CD4-positive, CD25-positive, alpha-beta regulatory T cell (primary cell): Measurements from ENCODE around the gene H6PD. TPM values are rescaled to one million over a fixed set of nuclear protein-coding genes. Genes with fewer than 3 reads are reported as not detected.
A peak's percentile ranks its signal among the peaks of the same experiment; 100 is the strongest.
"Not testable (repeated sequence)": the region's sequence is repeated elsewhere in the genome, so short reads cannot be mapped to it uniquely, and the experiment has no call there.

Experiments
- ATAC-seq, 2 donors: fragments of 150-1000 bp; cut with Tn5 transposase; one replicate each; pipeline ENCODE4 v1.10.0; 2021; ENCODE audit warnings: low read depth in 2 of 2, moderate number of reproducible peaks in 2 of 2, moderate library complexity in 1 of 2
- DNase-seq, 3 donors: peaks; one replicate each; pipeline versions ENCODE4 v3.0.0 to v3.0.0-alpha.2; 2012 to 2022; ENCODE audit warnings: mixed read lengths in 1 of 3
- H3K27ac ChIP-seq: one replicate; pipeline ENCODE4 v1.7.0; 2013; ENCODE audit warnings: mild to moderate bottlenecking, low read length; ENCODE audit not compliant: insufficient read depth, poor library complexity, severe bottlenecking
- H3K27me3 ChIP-seq: one replicate; pipeline ENCODE4 v1.7.0; 2013; ENCODE audit warnings: low read length; ENCODE audit not compliant: control insufficient read depth, insufficient read depth
- H3K36me3 ChIP-seq: one replicate; pipeline ENCODE4 v1.7.0; 2013; ENCODE audit warnings: mild to moderate bottlenecking, low read length, moderate library complexity; ENCODE audit not compliant: control insufficient read depth, insufficient read depth
- H3K4me1 ChIP-seq: 2 replicates; pipeline ENCODE4 v1.7.0; 2013; ENCODE audit warnings: mild to moderate bottlenecking, low read length; ENCODE audit not compliant: insufficient read depth, control insufficient read depth, poor library complexity, severe bottlenecking
- H3K4me3 ChIP-seq: one replicate; pipeline ENCODE4 v1.7.0; 2013; ENCODE audit warnings: low read depth, mild to moderate bottlenecking, low read length, moderate library complexity
- H3K9me3 ChIP-seq, 2 experiments: 1 replicate in 1 of 2; 2 replicates in 1 of 2; pipeline ENCODE4 v1.7.0; 2013; ENCODE audit warnings: low read length in 2 of 2, mild to moderate bottlenecking in 1 of 2, moderate library complexity in 1 of 2; ENCODE audit not compliant: control insufficient read depth in 2 of 2
- H3K27ac Mint-ChIP-seq, 3 donors: one replicate each; pipeline ENCODE4 v1.8.0; 2020 to 2022; ENCODE audit warnings: mild to moderate bottlenecking in 3 of 3, mixed read lengths in 3 of 3, moderate library complexity in 2 of 3
- H3K27me3 Mint-ChIP-seq: one replicate; pipeline ENCODE4 v1.8.0; 2022; ENCODE audit warnings: mild to moderate bottlenecking, mixed read lengths
- H3K36me3 Mint-ChIP-seq: one replicate; pipeline ENCODE4 v1.8.0; 2020; ENCODE audit warnings: mixed read lengths
- H3K4me1 Mint-ChIP-seq, 4 donors: one replicate each; pipeline ENCODE4 v1.8.0; 2020 to 2022; ENCODE audit warnings: mixed read lengths in 4 of 4, mild to moderate bottlenecking in 1 of 4
- H3K4me3 Mint-ChIP-seq, 4 donors: one replicate each; pipeline ENCODE4 v1.8.0; 2020 to 2022; ENCODE audit warnings: mild to moderate bottlenecking in 4 of 4, mixed read lengths in 4 of 4, moderate library complexity in 3 of 4
- H3K9me3 Mint-ChIP-seq, 7 donors: one replicate each; pipeline ENCODE4 v1.8.0; 2020 to 2022; ENCODE audit warnings: mixed read lengths in 7 of 7, mild to moderate bottlenecking in 3 of 7, moderate library complexity in 2 of 7
- polyA plus RNA-seq, 4 donors: library from polyadenylated mRNA; unstranded; fragments of 300-500 nt; fragmentation: Illumina TruSeq; gene quantifications; one replicate each; pipeline ENCODE4 v1.2.3, GENCODE V29; 2021
- total RNA-seq: library from RNA; stranded (reverse); gene quantifications from one replicate; pipeline ENCODE4 v1.2.3, GENCODE V29; 2022

The H6PD gene
- total and polyA plus RNA-seq, 5 donors from 2014 or later = 7.8 to 19.4 (median 8.9) TPM

DNA sequence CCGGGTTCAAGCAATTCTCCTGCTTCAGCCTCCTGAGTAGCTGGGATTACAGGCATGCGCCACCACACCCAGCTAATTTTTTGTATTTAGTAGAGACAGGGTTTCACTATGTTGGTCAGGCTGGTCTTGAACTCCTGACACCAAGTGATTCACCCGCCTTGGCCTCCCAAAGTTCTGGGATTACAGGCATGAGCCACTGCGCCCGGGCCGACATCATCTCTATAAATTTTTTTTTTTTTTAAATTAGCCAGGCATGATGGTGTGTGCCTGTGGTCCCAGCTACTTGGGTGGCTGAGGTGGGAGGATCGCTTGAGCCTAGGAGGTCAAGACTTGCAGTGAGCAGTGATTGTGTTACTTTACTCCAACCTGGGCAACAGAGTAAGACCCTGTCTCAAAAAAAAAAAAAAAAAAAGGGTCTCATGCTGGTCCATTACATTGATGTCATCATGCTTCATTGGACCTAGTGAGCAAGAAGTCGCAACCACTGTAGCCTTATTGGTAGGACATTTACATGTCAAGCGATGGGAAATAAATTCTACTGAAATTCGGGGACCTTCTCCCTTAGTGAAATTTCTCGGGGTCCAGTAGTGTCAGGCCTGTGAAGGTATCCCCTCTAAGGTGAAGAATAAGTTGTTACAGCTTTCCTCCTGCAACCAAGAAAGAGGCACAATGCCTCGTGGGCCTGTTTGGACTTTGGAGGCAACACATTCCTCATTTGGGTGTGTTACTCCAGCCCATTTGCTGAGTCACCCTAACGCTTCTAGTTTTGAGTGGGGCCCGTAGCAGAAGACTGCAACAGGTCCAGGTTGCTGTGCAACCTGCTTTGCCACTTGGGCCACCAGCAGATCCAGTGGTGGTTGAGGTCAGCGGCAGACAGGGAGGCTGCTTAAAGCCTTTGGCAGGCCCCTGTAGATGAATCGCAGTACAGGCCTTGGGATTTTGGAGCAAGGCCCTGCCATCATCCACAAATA, 65.3 kb downstream of the H6PD start:
- not testable (repeated sequence) for H3K27me3 ChIP-seq, H3K36me3 ChIP-seq, H3K27me3 Mint-ChIP-seq, H3K27ac ChIP-seq, H3K27ac Mint-ChIP-seq, H3K9me3 Mint-ChIP-seq, H3K36me3 Mint-ChIP-seq, DNase-seq, ATAC-seq, H3K4me3 ChIP-seq, H3K9me3 ChIP-seq
- Mint-ChIP-seq H3K4me1 (peaks cover 9 to 54% (median 38%) of the 10 kb centered on the region in 4 donors), H3K4me3 (peak overlapping the region in 1 of 4 donors; percentile 20)
- H3K4me1 ChIP-seq = peaks cover 17% of the 10 kb centered on the region

GRCh38 chr1:9300573-9300972, 66.0 kb downstream of the H6PD start:
- H3K4me3 Mint-ChIP-seq = peak overlapping the region in 1 of 4 donors; percentile 20
- no peak for ATAC-seq
- Histone ChIP-seq H3K27ac (no peak overlapping the region), H3K27me3 (no peaks in the 10 kb centered on the region), H3K36me3 (peaks cover 7% of the 10 kb centered on the region), H3K4me1 (peaks cover 10% of the 10 kb centered on the region), H3K9me3 (no peaks in the 10 kb centered on the region), H3K4me3 (no peak overlapping the region)
- no peak overlapping the region for H3K27ac Mint-ChIP-seq
- no peaks in the 10 kb centered on the region for H3K9me3 Mint-ChIP-seq
- H3K27me3 Mint-ChIP-seq = no peaks in the 10 kb centered on the region
- H3K36me3 Mint-ChIP-seq = peaks cover 9% of the 10 kb centered on the region
- H3K4me1 Mint-ChIP-seq = peaks cover 9 to 58% (median 38%) of the 10 kb centered on the region in 4 donors
- DNase-seq = no peak

DNA sequence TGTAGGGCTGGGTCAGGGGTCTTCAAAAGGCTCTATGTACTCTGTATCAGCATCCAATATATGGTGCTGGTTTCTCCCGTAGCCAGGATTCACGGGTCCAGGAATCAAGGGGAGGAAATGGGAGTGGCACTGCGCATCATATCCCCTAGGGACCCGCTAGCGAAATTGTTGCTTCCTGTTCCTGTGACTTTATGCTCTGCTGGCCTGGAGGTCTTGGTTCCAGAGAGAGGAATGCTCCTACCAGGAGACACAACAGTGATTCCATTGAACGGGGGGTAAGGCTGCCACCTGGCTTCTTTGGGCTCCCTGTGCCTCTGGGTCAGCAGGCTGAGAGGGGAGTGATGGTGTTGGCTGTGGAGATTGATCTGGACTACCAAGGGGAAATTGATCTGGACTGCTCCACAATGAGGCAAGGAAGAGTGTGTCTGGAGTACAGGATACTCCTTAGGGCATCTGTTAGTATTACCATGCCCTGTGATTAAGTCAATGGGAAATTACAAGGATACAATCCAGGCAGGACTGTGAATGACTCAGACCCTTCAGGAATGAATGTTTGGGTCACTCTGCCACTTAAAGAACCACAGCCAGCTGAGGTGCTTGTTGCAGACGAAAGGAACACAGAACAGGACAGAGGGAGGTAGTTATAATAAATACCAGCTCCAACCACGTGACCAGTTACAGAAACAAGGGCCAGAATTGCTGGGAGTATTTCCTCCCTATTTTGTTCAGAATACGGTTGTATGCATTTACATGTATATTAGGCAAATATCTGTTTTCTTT, 68.4 kb downstream of the H6PD start:
- ATAC-seq (no peak), DNase-seq (no peak)
- Histone ChIP-seq H3K27me3 (no peaks in the 10 kb centered on the region), H3K4me3 (no peak overlapping the region), H3K27ac (no peak overlapping the region), H3K36me3 (peaks cover 7% of the 10 kb centered on the region), H3K9me3 (no peaks in the 10 kb centered on the region), H3K4me1 (peaks cover 9% of the 10 kb centered on the region)
- peaks cover 3% of the 10 kb centered on the region for H3K36me3 Mint-ChIP-seq
- no peak overlapping the region for H3K4me3 Mint-ChIP-seq
- H3K27me3 Mint-ChIP-seq = no peaks in the 10 kb centered on the region
- H3K4me1 Mint-ChIP-seq = peaks cover 5 to 51% (median 40%) of the 10 kb centered on the region in 4 donors
- H3K9me3 Mint-ChIP-seq = no peaks in the 10 kb centered on the region
- peak overlapping the region; percentile 7 to 81 (median 63) for H3K27ac Mint-ChIP-seq

GRCh38 chr1:9303916-9304315, 69.3 kb downstream of the H6PD start:
- Histone ChIP-seq H3K27me3 (no peaks in the 10 kb centered on the region), H3K4me1 (peaks cover 9% of the 10 kb centered on the region), H3K27ac (no peak overlapping the region), H3K9me3 (no peaks in the 10 kb centered on the region), H3K4me3 (no peak overlapping the region), H3K36me3 (peaks cover 7% of the 10 kb centered on the region)
- no peaks in the 10 kb centered on the region for H3K9me3 Mint-ChIP-seq
- H3K27me3 Mint-ChIP-seq = no peaks in the 10 kb centered on the region
- H3K27ac Mint-ChIP-seq = peak overlapping the region in 1 of 3 donors; percentile 81
- no peak overlapping the region for H3K4me3 Mint-ChIP-seq
- H3K36me3 Mint-ChIP-seq = peaks cover 3% of the 10 kb centered on the region
- ATAC-seq (no peak), DNase-seq (no peak)
- H3K4me1 Mint-ChIP-seq = peaks cover 5 to 56% (median 36%) of the 10 kb centered on the region in 4 donors

DNA sequence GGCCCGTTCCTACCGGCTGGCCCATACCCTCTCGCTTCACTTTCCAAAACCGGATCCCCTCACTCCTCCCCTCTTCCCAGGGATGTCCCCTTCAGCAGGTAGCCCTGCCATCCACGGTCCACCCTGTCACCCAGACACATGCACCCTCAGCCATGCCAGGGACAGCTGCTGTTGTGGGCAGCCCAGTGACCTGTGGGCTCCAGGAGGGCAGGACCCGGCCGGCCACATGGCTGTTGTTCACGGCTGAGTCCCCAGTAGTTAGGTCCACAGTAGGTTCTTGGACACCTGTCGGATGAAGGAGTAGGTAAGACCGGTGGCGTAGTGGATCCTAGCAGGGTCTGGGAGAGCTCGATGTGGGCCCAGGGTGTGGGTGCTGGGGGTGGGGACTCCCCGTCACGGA, 70.6 kb downstream of the H6PD start:
- no peak overlapping the region for H3K4me3 Mint-ChIP-seq
- H3K4me1 Mint-ChIP-seq = peaks cover 5 to 58% (median 35%) of the 10 kb centered on the region in 4 donors
- Histone ChIP-seq H3K9me3 (no peaks in the 10 kb centered on the region), H3K27ac (no peak overlapping the region), H3K4me3 (no peak overlapping the region), H3K27me3 (no peaks in the 10 kb centered on the region), H3K4me1 (peaks cover 9% of the 10 kb centered on the region), H3K36me3 (peaks cover 7% of the 10 kb centered on the region)
- H3K27ac Mint-ChIP-seq = peak overlapping the region in 1 of 3 donors; percentile 59
- ATAC-seq (no peak), DNase-seq (no peak)
- no peaks in the 10 kb centered on the region for H3K27me3 Mint-ChIP-seq
- H3K9me3 Mint-ChIP-seq = no peaks in the 10 kb centered on the region
- peaks cover 3% of the 10 kb centered on the region for H3K36me3 Mint-ChIP-seq

DNA sequence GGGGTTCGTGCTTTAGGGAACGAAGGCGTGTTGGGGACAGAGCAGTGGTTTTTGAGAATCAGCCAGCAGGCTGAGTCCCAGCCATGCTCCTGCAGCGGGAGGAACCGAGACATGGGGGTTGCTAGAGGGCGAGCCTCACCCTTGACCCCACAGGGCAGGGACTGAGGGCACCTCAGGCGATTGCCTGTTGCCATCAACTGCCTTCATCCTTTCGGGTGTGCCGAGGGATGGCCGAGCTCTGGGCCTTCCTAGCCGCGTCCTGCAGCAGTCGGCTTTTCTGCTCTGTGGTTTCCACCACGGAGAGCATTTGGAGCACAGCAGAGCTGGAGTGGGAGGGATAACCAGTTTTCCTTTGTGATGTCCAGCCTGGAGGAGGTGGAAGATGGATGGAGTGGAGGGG, 71.4 kb downstream of the H6PD start:
- no peak for ATAC-seq
- H3K36me3 ChIP-seq = peaks cover 2% of the 10 kb centered on the region
- H3K36me3 Mint-ChIP-seq = no peaks in the 10 kb centered on the region
- H3K27ac Mint-ChIP-seq = peak overlapping the region in 1 of 3 donors; percentile 14
- DNase-seq = no peak
- H3K9me3 Mint-ChIP-seq = no peaks in the 10 kb centered on the region
- no peaks in the 10 kb centered on the region for H3K27me3 Mint-ChIP-seq
- peaks cover 9% of the 10 kb centered on the region for H3K4me1 ChIP-seq
- H3K4me3 ChIP-seq = no peak overlapping the region
- no peak overlapping the region for H3K4me3 Mint-ChIP-seq
- peaks cover 5 to 50% (median 32%) of the 10 kb centered on the region in 4 donors for H3K4me1 Mint-ChIP-seq
- no peak overlapping the region for H3K27ac ChIP-seq
- H3K9me3 ChIP-seq = no peaks in the 10 kb centered on the region
- H3K27me3 ChIP-seq = no peaks in the 10 kb centered on the region

DNA sequence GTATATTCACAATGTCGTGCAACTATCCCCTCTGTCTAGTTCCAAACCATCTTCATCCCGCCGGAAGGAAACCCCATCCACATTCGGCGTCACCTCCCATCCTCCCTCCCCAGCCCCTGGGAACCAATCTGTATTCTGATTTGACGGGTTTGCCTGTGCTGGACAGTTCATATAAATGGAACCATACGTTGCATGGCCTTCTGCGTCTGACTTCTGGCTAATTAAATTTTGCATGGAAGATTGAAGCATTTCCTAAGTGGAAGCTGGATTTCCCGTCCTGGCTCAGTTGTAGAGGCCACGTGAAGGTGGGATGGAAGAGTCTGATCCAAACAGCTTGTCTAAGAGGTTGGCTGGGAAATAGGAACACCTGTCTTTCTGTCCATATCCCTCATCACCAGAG, 72.7 kb downstream of the H6PD start:
- no peak for ATAC-seq

More for the DNA sequence above, 72.7 kb downstream of the H6PD start:
- Mint-ChIP-seq H3K27ac (peak overlapping the region in 1 of 3 donors; percentile 49), H3K9me3 (no peaks in the 10 kb centered on the region), H3K36me3 (no peaks in the 10 kb centered on the region), H3K4me3 (peak overlapping the region in 1 of 4 donors; percentile 39), H3K27me3 (no peaks in the 10 kb centered on the region), H3K4me1 (peaks cover 5 to 53% (median 28%) of the 10 kb centered on the region in 4 donors)
- H3K27me3 ChIP-seq = no peaks in the 10 kb centered on the region
- H3K27ac ChIP-seq = no peak overlapping the region
- peaks cover 9% of the 10 kb centered on the region for H3K4me1 ChIP-seq
- H3K36me3 ChIP-seq = peaks cover 2% of the 10 kb centered on the region
- DNase-seq = no peak
- no peak overlapping the region for H3K4me3 ChIP-seq
- H3K9me3 ChIP-seq = no peaks in the 10 kb centered on the region
